Measurements from ENCODE around the gene FRMD4B.

The FRMD4B gene

GRCh38 chr3:69406163-69406562 lies 20.3 kb upstream of the FRMD4B start:
- DNase-seq (ENCODE audit: extremely low read depth in 1 of 2, low read depth in 1 of 2): no peak

DNA sequence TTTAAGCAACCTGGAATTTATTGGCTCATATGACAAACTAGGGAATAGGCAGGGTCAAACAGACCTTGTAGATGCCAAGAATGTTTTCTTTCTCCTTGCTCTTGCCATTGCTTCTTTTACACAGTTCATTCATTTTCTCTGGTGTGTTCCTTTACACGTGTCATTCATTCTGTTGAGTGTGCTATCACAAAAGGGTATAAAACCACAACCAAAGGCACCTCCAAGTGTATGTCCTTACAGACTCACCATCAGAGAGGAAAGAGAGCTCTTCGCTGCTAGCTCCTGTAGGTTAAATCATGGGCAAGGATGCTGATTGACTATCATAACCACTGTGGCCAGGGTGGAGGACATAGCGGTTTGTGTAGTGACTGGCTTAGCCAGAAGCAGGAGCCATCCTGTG lies 19.2 kb upstream of the FRMD4B start:
- no peak for DNase-seq (ENCODE audit: extremely low read depth in 1 of 2, low read depth in 1 of 2)

- DNase-seq (ENCODE audit: extremely low read depth in 1 of 2, low read depth in 1 of 2): no peak
Measured at GRCh38 chr3:69403454-69403853, 17.6 kb upstream of the FRMD4B start.

- DNase-seq (ENCODE audit: extremely low read depth in 1 of 2, low read depth in 1 of 2): no peak
Measured at GRCh38 chr3:69400683-69401082, 14.8 kb upstream of the FRMD4B start.

- DNase-seq (ENCODE audit: extremely low read depth in 1 of 2, low read depth in 1 of 2): no peak
Measured at GRCh38 chr3:69392850-69393249, 7.0 kb upstream of the FRMD4B start.

DNA sequence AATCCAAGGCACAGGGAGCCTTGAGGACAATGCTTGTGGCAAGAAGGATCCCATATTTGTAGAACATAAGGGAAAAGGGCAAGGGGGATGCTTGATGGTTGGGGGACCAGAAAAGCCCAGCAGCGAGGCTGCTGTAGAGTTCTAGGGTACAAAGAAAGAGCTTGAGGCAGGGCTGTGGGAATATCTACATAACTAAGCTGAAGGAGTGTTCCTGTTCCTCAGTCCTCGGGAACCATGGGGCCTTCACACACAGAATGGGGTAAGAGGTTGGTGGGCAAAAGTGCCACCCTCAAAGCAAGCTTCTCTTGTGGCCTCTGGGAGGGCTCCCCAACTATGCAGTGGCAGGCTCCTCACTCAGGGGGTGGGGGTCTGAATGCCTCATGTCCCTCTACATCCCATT lies 6.5 kb upstream of the FRMD4B start:
- DNase-seq (ENCODE audit: extremely low read depth in 1 of 2, low read depth in 1 of 2): no peak

DNA sequence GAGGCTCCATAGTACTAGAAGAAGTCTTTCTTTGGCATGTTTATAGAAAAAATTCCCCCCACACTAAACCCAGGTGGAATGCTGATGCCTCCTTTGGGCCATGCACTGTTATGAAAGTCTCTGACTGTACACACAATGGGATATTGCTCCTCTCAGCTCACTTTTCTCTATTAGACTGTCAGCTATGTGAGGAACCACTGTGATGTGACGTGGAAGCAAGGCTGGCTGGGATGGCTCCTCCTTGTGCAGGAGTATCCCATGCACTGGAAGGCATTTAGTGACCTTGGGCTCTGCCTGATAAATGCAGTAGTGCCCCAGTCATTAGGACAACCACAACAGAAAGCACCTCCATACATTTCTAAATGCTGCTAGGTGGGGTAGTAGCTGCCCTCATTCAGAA lies 5.7 kb upstream of the FRMD4B start:
- no peak for DNase-seq (ENCODE audit: extremely low read depth in 1 of 2, low read depth in 1 of 2)

- no peak for DNase-seq (ENCODE audit: extremely low read depth in 1 of 2, low read depth in 1 of 2)
Measured at GRCh38 chr3:69390771-69391170, 4.9 kb upstream of the FRMD4B start.

DNA sequence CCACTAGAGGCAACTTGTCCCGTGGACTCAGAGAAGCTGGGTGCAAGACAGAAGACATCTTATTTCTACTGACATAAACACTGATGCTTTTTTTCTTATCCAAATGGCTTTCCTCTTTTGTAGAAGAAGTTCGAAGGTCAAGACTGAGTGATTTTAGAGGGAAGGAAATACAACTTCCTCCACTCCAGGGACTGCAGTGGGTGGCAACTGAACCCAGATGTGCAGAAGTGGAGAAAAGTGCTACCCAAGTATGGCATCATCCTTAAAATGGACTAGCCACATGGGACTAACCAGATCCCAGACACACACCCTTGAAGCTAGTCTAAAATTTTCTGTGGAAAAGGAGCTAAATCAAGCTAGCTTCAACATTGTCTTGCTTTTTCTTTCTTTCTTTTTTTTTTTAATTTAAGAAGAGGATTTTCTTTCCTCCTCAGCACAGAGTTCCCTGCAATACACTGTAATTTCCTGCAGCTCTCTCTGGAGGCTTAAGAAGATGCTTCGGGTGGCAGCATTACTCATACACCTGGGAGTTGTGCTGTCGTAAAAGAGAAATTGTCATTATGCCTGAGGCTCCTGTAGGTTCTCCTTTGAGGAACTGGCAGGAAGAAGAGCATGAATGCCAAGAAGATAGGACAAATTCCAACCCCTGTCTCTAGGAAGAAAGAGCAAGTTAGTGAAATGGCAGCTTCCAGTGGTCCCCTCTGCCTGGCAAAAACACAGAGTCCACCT lies 3.8 kb upstream of the FRMD4B start:
- DNase-seq (ENCODE audit: extremely low read depth in 1 of 2, low read depth in 1 of 2): no peak

GRCh38 chr3:69388241-69388640 lies 2.4 kb upstream of the FRMD4B start:
- no peak for DNase-seq (ENCODE audit: extremely low read depth in 1 of 2, low read depth in 1 of 2)

DNA sequence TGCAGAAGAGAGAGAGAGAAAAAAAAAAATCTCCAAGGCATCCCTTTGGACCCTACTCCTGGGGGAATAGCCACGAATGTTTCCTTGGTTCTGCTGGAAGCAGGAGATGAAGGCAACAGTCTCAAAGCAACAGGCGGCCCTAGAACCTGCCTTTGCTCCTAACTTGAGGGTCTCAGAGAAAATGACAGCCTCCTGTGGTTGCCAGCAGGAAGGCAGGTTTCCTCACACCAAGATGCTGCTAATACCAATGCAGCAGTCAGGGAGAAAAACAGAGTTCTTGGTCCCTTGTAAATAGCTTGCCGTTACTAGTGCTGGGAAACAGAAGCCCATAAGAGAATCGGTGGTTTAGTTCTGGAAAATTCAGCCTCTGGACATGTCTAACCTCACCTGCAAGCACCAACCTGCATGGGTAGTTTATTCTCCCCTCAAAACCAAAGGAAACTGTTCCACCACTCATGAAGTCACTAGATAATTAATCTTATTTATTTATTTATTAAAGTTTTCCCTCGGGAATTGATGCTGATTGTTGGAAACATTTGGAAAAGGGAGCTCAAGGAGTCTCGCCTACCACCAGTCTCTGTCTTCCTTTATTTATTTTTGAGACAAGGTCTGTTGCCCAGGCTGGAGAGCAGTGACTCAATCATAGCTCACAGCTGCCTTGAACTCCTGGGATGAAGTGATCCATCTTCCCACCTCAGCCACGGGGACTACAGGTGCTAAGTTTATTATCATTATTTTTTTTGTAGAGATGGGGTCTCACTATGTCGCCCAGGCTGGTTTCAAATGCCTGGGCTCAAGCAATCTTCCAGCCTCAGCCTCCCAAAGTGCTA lies 883 bp upstream of the FRMD4B start:
- DNase-seq (ENCODE audit: extremely low read depth in 1 of 2, low read depth in 1 of 2): no peak

GRCh38 chr3:69385123-69385722 lies 665 bp downstream of the FRMD4B start:
- no peak for DNase-seq (ENCODE audit: extremely low read depth in 1 of 2, low read depth in 1 of 2)

DNA sequence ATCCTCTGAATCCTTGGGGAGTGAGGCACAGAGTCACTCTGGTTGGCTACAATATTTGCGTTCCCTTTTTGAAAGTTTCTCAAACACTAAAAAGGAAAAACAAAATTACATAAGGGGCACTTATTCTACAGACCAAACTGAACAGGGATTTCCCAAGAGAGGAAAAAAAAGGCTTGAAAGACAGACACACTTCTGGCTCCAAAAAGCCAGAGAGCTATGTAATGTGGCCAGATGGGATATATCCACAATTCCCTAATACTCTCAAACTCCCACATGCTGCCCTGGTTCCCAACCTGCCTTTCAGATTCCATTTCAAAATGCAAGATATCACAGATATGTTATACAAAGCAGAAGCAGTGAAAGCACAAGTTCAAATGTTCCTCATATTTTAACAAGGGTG lies 1.6 kb downstream of the FRMD4B start:
- no peak for DNase-seq (ENCODE audit: extremely low read depth in 1 of 2, low read depth in 1 of 2)

DNA sequence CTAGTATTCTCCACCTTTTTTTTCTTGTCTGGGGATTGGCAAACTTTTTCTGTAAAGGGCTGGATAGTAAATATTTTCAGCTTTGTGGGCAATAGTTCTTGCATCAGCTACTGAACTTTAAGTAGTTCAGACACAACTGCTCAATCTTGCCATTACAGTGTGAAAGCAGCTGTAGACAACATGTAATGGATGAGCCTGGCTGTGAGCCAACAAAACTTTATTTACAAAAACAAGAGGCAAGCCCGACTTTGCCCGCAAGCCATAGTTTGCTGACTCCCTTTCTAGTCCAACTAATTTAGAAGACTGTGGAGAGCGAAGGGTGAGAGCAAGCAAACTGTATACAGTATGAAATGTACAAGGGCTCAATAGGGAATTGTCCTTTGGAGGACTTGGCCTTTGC lies 6.2 kb downstream of the FRMD4B start:
- no peak for DNase-seq (ENCODE audit: extremely low read depth in 1 of 2, low read depth in 1 of 2)

DNA sequence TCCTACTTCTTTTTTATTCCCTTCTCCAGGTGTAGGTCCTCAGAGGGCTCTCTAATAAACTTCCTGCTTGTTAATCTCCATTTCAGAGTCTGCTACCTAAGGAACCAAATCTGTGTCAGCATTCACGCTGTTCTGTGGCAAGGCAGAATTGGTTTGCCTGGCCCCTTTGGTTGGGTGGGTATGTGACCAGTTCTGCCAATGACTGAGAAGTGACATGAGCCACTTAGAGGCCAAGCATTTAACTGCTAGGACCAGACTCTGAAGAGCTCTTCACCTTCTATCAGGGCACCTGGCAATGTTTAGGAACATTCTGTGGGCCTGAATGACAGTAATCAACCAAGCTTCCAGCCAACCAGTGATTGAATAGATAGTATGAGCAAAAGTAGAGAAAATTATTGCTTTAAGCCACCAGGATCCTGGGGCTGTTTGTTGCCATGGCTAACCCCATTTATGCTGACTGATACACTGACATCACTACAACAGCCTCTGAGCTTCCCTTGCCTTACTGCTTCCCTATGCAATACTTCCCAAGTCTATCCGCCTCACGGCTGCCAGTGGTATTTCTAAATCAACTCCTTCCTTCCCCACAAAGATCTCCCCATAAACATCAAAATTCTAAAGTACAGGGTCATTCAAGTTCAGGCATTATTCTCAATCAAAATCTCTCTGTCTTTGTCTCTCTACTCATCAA lies 7.6 kb downstream of the FRMD4B start:
- no peak for DNase-seq (ENCODE audit: extremely low read depth in 1 of 2, low read depth in 1 of 2)

DNA sequence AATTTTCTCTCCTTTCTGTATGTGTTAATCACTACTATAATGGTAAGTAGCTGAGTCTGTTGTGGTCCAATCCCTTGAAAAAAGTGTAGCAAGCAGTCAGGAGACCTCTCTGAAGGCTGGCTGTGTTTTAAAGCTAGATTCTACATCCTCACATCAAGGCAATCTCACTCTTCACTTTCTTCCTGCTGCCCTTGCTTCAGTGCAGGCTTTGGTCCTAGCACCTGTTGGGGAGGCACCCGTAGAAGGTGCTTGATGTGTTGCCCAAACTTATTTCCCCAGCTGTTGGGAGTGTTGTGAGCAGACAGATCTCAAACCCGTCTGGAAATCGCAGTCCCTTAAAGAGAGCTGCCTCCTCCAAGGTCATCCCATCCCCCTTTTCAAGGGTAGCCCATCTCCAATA lies 8.6 kb downstream of the FRMD4B start:
- DNase-seq (ENCODE audit: extremely low read depth in 1 of 2, low read depth in 1 of 2): no peak

GRCh38 chr3:69376731-69377130 lies 9.2 kb downstream of the FRMD4B start:
- no peak for DNase-seq (ENCODE audit: extremely low read depth in 1 of 2, low read depth in 1 of 2)

DNA sequence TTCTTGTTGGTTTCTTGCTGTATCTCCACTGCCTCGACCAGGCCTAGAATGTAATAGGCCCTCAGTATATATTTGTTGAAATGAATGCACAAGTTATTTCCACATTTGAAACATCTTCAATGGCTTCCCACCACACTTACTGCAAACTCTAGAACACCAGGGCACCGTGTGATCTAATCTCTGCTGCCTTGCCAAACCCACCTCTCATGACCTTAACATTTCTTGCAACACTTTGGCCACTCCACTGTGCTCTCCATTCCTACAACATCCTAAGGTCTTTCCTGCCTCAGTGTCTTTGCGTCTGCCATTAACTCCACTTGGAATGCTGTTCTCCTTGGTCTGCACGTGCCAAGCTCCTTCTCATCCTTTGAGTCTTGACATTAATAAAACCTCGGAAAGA lies 14.1 kb downstream of the FRMD4B start:
- no peak for DNase-seq (ENCODE audit: extremely low read depth in 1 of 2, low read depth in 1 of 2)

DNA sequence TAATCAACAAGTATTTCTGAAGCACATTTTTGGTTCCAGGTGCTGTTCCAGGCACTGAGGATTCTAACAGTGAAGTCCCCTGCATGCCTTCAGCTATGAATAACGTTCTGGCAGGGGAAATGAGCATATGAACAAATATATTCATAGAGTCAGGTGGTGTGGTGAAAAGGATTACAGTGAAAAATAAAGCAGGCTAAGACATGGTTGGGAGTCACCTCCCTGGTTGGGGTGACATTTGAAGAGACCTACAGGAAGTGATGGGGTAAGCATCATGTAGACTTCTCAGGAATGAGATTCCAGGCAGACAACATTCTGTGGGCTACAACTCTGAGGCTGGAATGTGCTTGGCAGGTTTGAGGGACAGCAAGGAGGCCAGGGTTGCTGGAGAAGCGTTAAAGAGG lies 15.0 kb downstream of the FRMD4B start:
- no peak for DNase-seq (ENCODE audit: extremely low read depth in 1 of 2, low read depth in 1 of 2)

- no peak for DNase-seq (ENCODE audit: extremely low read depth in 1 of 2, low read depth in 1 of 2)
Measured at GRCh38 chr3:69370156-69370883, 15.6 kb downstream of the FRMD4B start.

All from stimulated activated CD8-positive, alpha-beta memory T cell treated with anti-CD3 and anti-CD28 coated beads, Interleukin-7, amount 100 ng/mL, for 48 hours (primary cell).